ENCODE measurements around the gene OSGEP. TPM values are rescaled to one million over a fixed set of nuclear protein-coding genes. Genes with fewer than 3 reads are reported as not detected.

The OSGEP gene
- total and polyA plus RNA-seq, 2 of the 13 experiments (the other 11 are each of a cell fraction or from before 2014, with no cell fraction given): 39.7 to 41.1 TPM

GRCh38 chr14:20412876-20413743, 41.5 kb downstream of the OSGEP start, which contains the start of gene TEP1 (continued):
- TF ChIP-seq, protein P1, sequence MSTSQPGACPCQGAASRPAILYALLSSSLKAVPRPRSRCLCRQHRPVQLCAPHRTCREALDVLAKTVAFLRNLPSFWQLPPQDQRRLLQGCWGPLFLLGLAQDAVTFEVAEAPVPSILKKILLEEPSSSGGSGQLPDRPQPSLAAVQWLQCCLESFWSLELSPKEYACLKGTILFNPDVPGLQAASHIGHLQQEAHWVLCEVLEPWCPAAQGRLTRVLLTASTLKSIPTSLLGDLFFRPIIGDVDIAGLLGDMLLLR (CRISPR knock-in tag; IDR thresholded peaks at IDR 0.05): 0 out of 2 replicates have a peak, but pooled peaks have one; percentile 60
- TF ChIP-seq IRX3 (CRISPR knock-in tag; IDR thresholded peaks at IDR 0.05; ENCODE audit: borderline replicate concordance, low read depth) (no peak), EHMT2 (IDR thresholded peaks at IDR 0.05; ENCODE audit: borderline replicate concordance, low read depth, low read length) (no peak), SAP130 (CRISPR knock-in tag; IDR thresholded peaks at IDR 0.05; ENCODE audit: low read depth) (peak; percentile 91), GATAD2A (CRISPR knock-in tag; IDR thresholded peaks at IDR 0.05) (peak; percentile 52; the same call in 1 of the 2 replicates), SMYD3 (CRISPR knock-in tag; IDR thresholded peaks at IDR 0.05) (no peak), ZBTB44 (CRISPR knock-in tag; IDR thresholded peaks at IDR 0.05) (peak; percentile 27; the same call in 1 of the 2 replicates), ZNF609 (CRISPR knock-in tag; IDR thresholded peaks at IDR 0.05; ENCODE audit: borderline replicate concordance) (peak; percentile 17; the same call in 1 of the 2 replicates), ZNF383 (CRISPR knock-in tag; IDR thresholded peaks at IDR 0.05; ENCODE audit: borderline replicate concordance) (peak; percentile 58; the same call in 1 of the 2 replicates), ZSCAN22 (CRISPR knock-in tag; IDR thresholded peaks at IDR 0.05) (no peak), SRF (IDR thresholded peaks at IDR 0.05; ENCODE audit: low read depth, low read length) (no peak), ZC3H13 (CRISPR knock-in tag; IDR thresholded peaks at IDR 0.05) (0 out of 2 replicates have a peak, but pooled peaks have one; percentile 63), MED1 (CRISPR knock-in tag; IDR thresholded peaks at IDR 0.05) (peak; percentile 72), TBX3 (IDR thresholded peaks at IDR 0.05; ENCODE audit: borderline replicate concordance) (no peak), MED8 (CRISPR knock-in tag; IDR thresholded peaks at IDR 0.05; ENCODE audit: insufficient replicate concordance) (peak; percentile 83)
- TF ChIP-seq, protein P2, sequence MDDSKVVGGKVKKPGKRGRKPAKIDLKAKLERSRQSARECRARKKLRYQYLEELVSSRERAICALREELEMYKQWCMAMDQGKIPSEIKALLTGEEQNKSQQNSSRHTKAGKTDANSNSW (CRISPR knock-in tag; IDR thresholded peaks at IDR 0.05; ENCODE audit: borderline replicate concordance): peak; percentile 68; the same call in 1 of the 2 replicates
- TF ChIP-seq, protein P3, sequence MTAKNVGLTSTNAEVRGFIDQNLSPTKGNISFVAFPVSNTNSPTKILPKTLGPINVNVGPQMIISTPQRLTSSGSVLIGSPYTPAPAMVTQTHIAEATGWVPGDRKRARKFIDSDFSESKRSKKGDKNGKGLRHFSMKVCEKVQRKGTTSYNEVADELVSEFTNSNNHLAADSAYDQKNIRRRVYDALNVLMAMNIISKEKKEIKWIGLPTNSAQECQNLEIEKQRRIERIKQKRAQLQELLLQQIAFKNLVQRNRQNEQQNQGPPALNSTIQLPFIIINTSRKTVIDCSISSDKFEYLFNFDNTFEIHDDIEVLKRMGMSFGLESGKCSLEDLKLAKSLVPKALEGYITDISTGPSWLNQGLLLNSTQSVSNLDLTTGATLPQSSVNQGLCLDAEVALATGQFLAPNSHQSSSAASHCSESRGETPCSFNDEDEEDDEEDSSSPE (CRISPR knock-in tag; IDR thresholded peaks at IDR 0.05): 0 out of 2 replicates have a peak, but pooled peaks have one; percentile 35
